ENCODE data around the gene GPR162.

Gene GPR162

DNA sequence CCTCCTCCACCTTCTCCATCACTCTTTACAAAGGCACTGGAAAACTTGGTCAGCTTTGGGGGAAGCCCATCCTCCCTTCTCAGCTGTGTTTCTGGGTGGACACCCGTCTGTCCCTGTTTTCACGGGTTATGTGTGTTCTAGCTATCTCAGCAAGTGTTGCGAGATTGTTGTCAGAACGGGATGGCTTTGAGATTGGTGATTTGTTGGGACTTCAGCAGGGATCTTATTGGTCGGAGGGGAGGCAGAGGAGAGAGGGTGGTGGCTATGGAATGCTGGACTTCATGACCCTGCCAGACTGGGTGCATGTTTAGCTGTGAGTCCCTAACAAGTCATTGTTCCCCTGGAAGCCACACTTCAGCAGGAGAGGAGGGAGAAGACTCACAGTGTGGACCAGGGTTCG lies 32.4 kb downstream of the GPR162 start:
- TF ChIP-seq, protein P1, sequence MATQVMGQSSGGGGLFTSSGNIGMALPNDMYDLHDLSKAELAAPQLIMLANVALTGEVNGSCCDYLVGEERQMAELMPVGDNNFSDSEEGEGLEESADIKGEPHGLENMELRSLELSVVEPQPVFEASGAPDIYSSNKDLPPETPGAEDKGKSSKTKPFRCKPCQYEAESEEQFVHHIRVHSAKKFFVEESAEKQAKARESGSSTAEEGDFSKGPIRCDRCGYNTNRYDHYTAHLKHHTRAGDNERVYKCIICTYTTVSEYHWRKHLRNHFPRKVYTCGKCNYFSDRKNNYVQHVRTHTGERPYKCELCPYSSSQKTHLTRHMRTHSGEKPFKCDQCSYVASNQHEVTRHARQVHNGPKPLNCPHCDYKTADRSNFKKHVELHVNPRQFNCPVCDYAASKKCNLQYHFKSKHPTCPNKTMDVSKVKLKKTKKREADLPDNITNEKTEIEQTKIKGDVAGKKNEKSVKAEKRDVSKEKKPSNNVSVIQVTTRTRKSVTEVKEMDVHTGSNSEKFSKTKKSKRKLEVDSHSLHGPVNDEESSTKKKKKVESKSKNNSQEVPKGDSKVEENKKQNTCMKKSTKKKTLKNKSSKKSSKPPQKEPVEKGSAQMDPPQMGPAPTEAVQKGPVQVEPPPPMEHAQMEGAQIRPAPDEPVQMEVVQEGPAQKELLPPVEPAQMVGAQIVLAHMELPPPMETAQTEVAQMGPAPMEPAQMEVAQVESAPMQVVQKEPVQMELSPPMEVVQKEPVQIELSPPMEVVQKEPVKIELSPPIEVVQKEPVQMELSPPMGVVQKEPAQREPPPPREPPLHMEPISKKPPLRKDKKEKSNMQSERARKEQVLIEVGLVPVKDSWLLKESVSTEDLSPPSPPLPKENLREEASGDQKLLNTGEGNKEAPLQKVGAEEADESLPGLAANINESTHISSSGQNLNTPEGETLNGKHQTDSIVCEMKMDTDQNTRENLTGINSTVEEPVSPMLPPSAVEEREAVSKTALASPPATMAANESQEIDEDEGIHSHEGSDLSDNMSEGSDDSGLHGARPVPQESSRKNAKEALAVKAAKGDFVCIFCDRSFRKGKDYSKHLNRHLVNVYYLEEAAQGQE (IDR thresholded peaks at IDR 0.05; ENCODE audit: low read depth) = no peak
- no peak for TF ChIP-seq EGR1 (IDR thresholded peaks at IDR 0.05)
- TF ChIP-seq EP300 (IDR thresholded peaks at IDR 0.05; ENCODE audit: borderline replicate concordance) = no peak
- TF ChIP-seq ZBTB7A (IDR thresholded peaks at IDR 0.05; ENCODE audit: low read depth) = no peak
- TF ChIP-seq NFIC (IDR thresholded peaks at IDR 0.05) = no peak
- no peak for TF ChIP-seq RAD21 (IDR thresholded peaks at IDR 0.05; ENCODE audit: low read depth)
- no peak for TF ChIP-seq YY1 (IDR thresholded peaks at IDR 0.05; ENCODE audit: low read depth)
- TF ChIP-seq CEBPB (IDR thresholded peaks at IDR 0.05) = no peak
- TF ChIP-seq CREB1 (IDR thresholded peaks at IDR 0.05; ENCODE audit: low read depth) = no peak
- no peak for TF ChIP-seq TEAD4 (IDR thresholded peaks at IDR 0.05)
- TF ChIP-seq TAF1 (IDR thresholded peaks at IDR 0.05; ENCODE audit: low read depth) = no peak
- TF ChIP-seq FOXM1 (IDR thresholded peaks at IDR 0.05; ENCODE audit: borderline replicate concordance, low read depth) = no peak
- TF ChIP-seq, protein P2, sequence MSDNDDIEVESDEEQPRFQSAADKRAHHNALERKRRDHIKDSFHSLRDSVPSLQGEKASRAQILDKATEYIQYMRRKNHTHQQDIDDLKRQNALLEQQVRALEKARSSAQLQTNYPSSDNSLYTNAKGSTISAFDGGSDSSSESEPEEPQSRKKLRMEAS (IDR thresholded peaks at IDR 0.05) = no peak

GRCh38 chr12:6855322-6855721 lies 33.7 kb downstream of the GPR162 start:
- no peak for TF ChIP-seq FOXM1 (IDR thresholded peaks at IDR 0.05; ENCODE audit: borderline replicate concordance, low read depth)
- no peak for TF ChIP-seq CREB1 (IDR thresholded peaks at IDR 0.05; ENCODE audit: low read depth)
- no peak for TF ChIP-seq RAD21 (IDR thresholded peaks at IDR 0.05; ENCODE audit: low read depth)
- TF ChIP-seq CEBPB (IDR thresholded peaks at IDR 0.05) = no peak
- no peak for TF ChIP-seq NFIC (IDR thresholded peaks at IDR 0.05)
- no peak for TF ChIP-seq ZBTB7A (IDR thresholded peaks at IDR 0.05; ENCODE audit: low read depth)
- TF ChIP-seq, protein P2 (IDR thresholded peaks at IDR 0.05) = no peak
- no peak for TF ChIP-seq TAF1 (IDR thresholded peaks at IDR 0.05; ENCODE audit: low read depth)
- no peak for TF ChIP-seq EGR1 (IDR thresholded peaks at IDR 0.05)
- TF ChIP-seq USF1 (IDR thresholded peaks at IDR 0.05) = no peak
- TF ChIP-seq, protein P1 (IDR thresholded peaks at IDR 0.05; ENCODE audit: low read depth) = no peak
- no peak for TF ChIP-seq EP300 (IDR thresholded peaks at IDR 0.05; ENCODE audit: borderline replicate concordance)
- TF ChIP-seq TEAD4 (IDR thresholded peaks at IDR 0.05) = no peak
- no peak for TF ChIP-seq YY1 (IDR thresholded peaks at IDR 0.05; ENCODE audit: low read depth)

DNA sequence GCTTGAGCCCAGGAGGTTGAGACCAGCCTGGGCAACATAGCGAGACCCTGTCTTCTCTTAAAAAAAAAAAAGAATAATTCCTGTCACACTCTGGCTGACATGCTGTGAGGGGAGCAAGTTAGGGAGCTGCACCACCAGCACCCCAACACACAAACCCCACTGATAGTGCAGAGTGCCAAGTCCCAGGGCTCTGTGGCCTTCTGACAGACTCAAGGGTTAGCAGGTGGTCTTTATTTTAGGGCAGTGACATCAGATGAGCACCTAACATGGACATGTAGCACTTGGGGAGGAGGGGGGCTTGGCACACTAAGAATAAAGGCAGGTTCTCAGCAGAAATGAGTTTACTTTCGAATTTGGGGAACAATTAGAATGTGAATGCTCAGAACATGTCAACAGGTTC lies 37.2 kb downstream of the GPR162 start:
- TF ChIP-seq, protein P2 (IDR thresholded peaks at IDR 0.05) = no peak
- TF ChIP-seq USF1 (IDR thresholded peaks at IDR 0.05) = no peak
- TF ChIP-seq TEAD4 (IDR thresholded peaks at IDR 0.05) = no peak
- TF ChIP-seq RAD21 (IDR thresholded peaks at IDR 0.05; ENCODE audit: low read depth) = no peak
- TF ChIP-seq TCF12 (IDR thresholded peaks at IDR 0.05; ENCODE audit: low read depth) = no peak
- TF ChIP-seq, protein P1 (IDR thresholded peaks at IDR 0.05; ENCODE audit: low read depth) = no peak

- TF ChIP-seq EP300 (IDR thresholded peaks at IDR 0.05; ENCODE audit: borderline replicate concordance) (no peak), YY1 (IDR thresholded peaks at IDR 0.05; ENCODE audit: low read depth) (no peak), TEAD4 (IDR thresholded peaks at IDR 0.05) (no peak)
These were observed 38.5 kb downstream of the GPR162 start for GRCh38 chr12:6860116-6860515.

GRCh38 chr12:6860942-6861341 lies 39.3 kb downstream of the GPR162 start:
- TF ChIP-seq TAF1 (IDR thresholded peaks at IDR 0.05; ENCODE audit: low read depth) = no peak
- no peak for TF ChIP-seq TCF12 (IDR thresholded peaks at IDR 0.05; ENCODE audit: low read depth)
- no peak for TF ChIP-seq ZBTB7A (IDR thresholded peaks at IDR 0.05; ENCODE audit: low read depth)
- no peak for TF ChIP-seq YY1 (IDR thresholded peaks at IDR 0.05; ENCODE audit: low read depth)
- TF ChIP-seq RAD21 (IDR thresholded peaks at IDR 0.05; ENCODE audit: low read depth) = no peak
- TF ChIP-seq NFIC (IDR thresholded peaks at IDR 0.05) = no peak
- no peak for TF ChIP-seq EP300 (IDR thresholded peaks at IDR 0.05; ENCODE audit: borderline replicate concordance)
- TF ChIP-seq TEAD4 (IDR thresholded peaks at IDR 0.05) = no peak
- no peak for TF ChIP-seq USF1 (IDR thresholded peaks at IDR 0.05)
- no peak for TF ChIP-seq EGR1 (IDR thresholded peaks at IDR 0.05)
- TF ChIP-seq, protein P1 (IDR thresholded peaks at IDR 0.05; ENCODE audit: low read depth) = no peak
- no peak for TF ChIP-seq CEBPB (IDR thresholded peaks at IDR 0.05)
- no peak for TF ChIP-seq FOXM1 (IDR thresholded peaks at IDR 0.05; ENCODE audit: borderline replicate concordance, low read depth)
- TF ChIP-seq CREB1 (IDR thresholded peaks at IDR 0.05; ENCODE audit: low read depth) = no peak
- TF ChIP-seq, protein P2 (IDR thresholded peaks at IDR 0.05) = no peak
